ENCODE data around the gene PRDM15.
"Not testable (repeated sequence)": the region's sequence is repeated elsewhere in the genome, so short reads cannot be mapped to it uniquely, and the experiment has no call there.

PRDM15 gene

GRCh38 chr21:41801321-41802197 is 77.6 kb downstream of the PRDM15 start:
- DNase-seq = no peak

DNA sequence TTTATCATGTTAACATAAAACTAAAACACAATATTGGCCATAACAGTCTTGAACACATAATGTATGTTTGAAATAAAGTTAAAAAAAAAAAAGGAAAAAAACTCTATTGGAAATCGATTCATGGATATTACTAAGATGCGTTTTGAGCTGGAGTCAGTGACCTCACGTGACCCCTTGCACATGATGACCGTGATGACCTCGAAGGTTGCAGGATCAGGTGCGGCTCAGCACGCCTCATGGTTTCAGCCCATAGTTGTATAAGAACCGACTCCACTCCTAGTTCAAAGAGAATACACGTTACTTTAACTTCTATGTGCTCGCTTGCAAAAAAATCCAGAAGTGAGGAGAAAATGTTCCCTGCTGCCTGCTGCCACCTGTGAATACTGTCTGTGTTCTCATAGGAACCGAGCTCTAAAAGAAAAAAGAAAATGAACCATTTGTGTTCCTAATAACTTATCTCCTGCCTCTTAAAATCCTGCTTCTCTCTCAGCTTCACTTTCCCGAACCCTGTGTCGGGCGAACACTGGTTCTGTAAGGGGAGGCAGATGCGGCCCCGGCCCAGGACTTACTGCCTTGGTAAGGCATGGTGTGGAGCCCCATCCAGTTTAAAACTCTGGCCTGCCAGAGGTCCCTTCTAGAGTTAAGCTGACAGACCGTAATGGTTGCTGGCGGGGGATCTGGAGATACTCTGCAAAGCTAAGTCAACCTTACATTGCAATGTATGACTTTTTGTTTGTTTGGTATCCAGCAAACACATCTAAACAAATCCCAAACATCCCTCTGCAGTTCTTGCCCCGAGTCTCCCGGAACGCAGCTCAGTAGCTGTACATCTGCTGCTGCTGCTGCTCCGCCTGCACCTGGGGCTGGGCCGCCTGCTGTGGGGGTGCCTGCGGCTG is 78.5 kb downstream of the PRDM15 start:
- no peak for DNase-seq

DNA sequence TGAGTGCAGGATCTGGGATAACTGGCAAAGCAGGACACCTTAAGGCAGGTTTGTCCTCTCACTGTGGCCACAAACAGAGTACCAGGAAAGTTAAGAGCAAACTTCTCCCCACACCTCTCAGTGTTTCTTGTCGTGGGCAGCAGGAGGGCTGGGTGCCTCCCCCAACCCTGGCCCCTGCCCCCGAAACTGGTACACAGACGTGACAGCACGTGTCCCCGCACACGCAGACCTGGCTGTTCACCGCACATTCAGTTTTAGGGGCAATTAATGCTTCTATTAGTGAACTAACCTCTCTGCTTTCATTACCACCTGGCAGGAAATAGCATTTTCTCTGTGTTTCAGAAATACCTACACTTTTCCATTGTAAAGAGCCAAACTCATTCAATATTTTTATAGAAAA is 79.4 kb downstream of the PRDM15 start:
- DNase-seq = no peak

GRCh38 chr21:41798326-41798725 is 80.8 kb downstream of the PRDM15 start:
- no peak for DNase-seq

DNA sequence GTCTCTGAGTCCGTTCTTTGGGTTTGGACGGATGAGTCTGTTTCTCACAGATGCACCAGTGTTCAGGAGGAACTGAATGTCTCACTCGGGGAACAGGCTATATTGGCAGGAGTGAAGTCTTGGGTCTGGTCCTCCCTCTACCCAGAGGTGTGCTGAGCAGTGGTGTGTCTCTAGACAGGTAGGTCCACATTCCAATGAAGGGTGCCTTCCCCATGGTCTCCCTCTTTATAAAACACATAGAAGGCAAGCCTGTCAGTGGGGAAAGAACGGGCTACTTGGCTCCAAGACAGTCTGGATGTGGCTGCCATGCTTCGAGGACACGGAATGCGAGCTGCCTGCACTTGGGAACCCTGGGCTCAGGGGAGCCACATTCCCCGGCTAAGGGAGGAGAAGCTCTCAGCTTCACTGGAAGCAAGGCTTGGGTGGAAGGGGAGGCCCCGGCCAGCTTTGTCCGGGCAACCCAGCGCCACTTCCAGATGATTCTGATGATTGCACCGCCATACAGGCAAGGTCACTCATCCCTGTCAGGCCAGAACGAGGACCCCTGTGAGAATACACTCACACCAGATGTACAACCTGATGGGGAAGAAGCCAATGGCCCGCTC is 82.6 kb downstream of the PRDM15 start:
- DNase-seq = no peak

GRCh38 chr21:41795726-41796125 is 83.4 kb downstream of the PRDM15 start:
- DNase-seq = no peak

- no peak for DNase-seq
Measured at GRCh38 chr21:41794600-41794999, 84.5 kb downstream of the PRDM15 start.

GRCh38 chr21:41792711-41793110 is 86.4 kb downstream of the PRDM15 start:
- no peak for DNase-seq

DNA sequence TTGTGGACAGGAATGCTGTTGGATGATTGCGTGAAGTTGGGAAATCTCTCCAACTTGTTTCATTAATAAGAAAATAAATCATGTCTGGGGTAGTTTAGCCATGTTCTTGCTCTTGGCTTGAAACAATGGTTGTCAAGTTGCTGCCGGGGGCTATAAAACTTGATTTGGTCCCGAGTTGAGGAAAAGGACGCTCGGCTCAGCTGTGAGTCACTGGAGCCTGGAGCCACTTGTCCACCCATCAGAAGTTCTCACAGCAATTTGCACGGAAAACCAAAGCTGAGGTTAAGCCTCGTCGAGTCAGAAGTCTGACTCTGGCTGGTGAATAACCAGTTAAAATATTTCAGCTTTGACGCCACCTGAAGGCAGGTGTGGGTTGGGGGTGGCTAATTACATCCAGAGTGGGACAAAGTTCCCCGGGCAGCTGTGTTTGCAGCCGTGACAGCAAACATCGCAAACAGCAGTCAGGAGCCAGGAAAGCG is 92.6 kb downstream of the PRDM15 start:
- no peak for DNase-seq

DNA sequence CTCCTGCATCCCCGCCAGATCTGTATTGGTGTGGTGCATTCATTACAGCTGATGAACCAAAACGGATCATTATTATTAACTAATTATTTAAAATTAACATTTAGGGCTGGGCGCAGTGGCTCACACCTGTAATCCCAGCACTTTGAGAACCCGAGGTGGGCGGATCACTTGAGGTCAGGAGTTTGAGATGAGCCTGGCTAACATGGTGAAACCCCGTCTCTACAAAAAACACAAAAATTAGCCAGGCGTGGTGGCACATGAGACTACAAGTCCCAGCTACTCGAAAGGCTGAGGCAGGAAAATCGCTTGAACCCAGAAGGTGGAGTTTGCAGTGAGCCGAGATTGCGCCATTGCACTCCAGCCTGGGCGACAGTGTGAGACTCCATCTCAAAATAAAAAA is 93.9 kb downstream of the PRDM15 start:
- not testable (repeated sequence) for DNase-seq

DNA sequence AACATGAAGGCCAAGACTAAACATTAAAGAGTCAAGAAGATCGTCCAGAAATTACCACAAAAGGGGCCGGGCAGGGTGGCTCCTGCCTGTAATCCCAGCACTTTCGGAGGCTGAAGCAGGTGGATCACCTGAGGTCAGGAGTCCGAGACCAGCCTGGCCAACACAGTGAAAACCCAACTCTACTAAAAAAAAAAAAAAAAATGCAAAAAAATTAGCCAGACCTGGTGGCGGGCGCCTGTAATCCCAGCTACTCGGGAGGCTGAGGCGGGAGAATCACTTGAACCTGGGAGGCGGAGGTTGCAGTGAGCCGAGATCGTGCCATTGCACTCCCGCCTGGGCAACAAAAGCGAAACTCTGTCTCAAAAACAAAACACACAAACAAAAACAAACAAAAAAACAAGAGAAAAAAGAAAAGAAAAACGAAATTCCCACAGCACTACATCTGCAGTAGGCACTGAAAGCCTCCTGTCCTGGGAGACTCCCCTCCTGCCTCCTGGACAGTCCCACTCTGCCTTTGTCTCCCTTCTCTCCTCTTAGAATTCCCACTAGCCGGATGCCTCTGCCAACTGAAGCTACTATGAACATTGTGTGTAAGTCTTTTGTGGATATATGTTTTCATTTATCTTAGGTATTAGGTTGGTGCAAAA is 94.6 kb downstream of the PRDM15 start:
- DNase-seq = no peak

- DNase-seq = no peak
Measured at GRCh38 chr21:41783476-41784180, 95.5 kb downstream of the PRDM15 start.

GRCh38 chr21:41781050-41781410 is 98.1 kb downstream of the PRDM15 start:
- DNase-seq = no peak

- DNase-seq = no peak
Measured at GRCh38 chr21:41780337-41781049, 98.7 kb downstream of the PRDM15 start.

DNA sequence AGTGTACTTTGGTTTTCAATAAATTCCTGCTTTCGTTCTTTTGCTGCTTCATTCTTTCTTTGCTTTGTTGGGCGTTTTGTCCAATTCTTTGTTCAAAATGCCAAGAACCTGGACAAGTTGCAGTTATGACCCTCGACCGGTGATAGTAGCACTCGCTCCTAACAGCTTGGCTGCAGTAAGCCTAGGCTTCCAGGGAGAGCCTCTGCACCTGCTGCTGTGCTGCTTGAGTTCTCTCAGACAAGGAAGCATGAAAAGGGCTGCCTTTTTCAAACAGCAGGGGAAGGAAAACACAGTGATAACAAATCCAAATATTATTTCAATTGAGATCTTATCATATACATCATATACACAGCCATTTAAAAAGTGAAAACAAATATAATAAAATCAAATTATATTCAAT is 99.5 kb downstream of the PRDM15 start:
- no peak for DNase-seq

DNA sequence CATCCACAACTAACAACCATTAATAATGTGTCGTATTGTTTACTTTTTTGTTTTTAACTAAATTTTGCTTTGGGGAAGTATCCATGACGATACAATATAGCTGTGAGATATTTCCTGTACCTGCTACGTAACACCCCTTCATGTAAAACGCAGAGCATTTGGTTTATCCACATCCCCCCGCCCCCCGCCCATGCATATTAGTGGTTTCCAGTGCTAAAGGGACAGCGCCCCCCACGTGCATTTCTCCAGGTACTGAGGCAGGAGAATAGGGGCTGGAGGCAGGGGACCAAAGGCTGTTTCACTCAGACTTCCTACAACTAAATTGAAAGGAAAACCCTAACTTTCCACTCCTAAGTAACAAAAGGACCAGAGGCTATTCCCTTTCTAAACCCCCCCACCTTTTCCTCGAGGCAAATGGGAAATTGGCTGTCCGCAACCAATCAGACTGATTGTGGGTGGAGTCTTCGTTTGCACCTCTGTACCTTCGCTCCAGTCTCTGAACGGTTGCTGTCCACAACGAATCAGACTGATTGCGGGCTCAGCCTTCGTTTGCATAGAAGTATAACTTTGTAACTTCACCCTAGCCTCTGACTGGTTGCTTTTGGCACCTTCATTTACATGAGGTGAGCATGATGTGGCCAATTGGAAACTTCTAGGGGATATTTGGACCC is 100.1 kb downstream of the PRDM15 start:
- DNase-seq = no peak

- no peak for DNase-seq
Measured at GRCh38 chr21:41777951-41778815, 101.0 kb downstream of the PRDM15 start.

- no peak for DNase-seq
Measured at GRCh38 chr21:41776778-41777177, 102.4 kb downstream of the PRDM15 start.

DNA sequence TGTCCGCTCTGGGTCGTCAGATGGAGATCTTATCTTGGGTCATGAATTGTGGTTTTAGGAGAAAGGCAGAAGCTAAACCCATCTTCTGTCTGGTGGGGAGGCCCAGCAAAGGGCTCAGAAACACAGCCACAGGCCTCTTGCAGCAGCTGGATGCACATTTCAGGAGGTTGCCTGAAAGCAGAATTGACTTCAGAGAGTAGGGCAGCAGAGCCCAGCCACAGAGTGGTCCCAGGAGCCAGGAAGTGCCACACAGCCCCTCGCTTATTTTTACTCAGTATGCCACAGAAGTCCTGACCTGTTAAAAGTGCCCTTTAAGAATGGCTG is 104.0 kb downstream of the PRDM15 start:
- no peak for DNase-seq

All from stimulated activated naive CD4-positive, alpha-beta T cell treated with Interleukin-2 at 50 U/mL for 16 hours (primary cell).